Keratinocyte (primary cell): Measurements from ENCODE around the gene ARRB1.

Source experiments
- CTCF ChIP-seq, 3 experiments: IDR thresholded peaks in 1 of 3; conservative IDR thresholded peaks in 1 of 3; optimal IDR thresholded peaks in 1 of 3; 2 replicates in 2 of 3; 3 replicates in 1 of 3; pipeline versions ENCODE3 to v1.5.1; 2011; ENCODE audit warnings: low read length in 3 of 3, mild to moderate bottlenecking in 3 of 3, moderate library complexity in 2 of 3, control low read depth in 1 of 3, inconsistent platforms in 1 of 3; ENCODE audit not compliant: insufficient read depth in 2 of 3; ENCODE audit errors: extremely low read depth in 1 of 3
- EZH2 ChIP-seq: IDR thresholded peaks from one replicate; pipeline ENCODE4 v1.6.1; 2012; ENCODE audit warnings: inconsistent platforms, mild to moderate bottlenecking, low read length, moderate library complexity

- no peak for TF ChIP-seq CTCF (optimal IDR thresholded peaks at IDR 0.05 in 1 of 3, IDR thresholded peaks at IDR 0.05 in 1 of 3, conservative IDR thresholded peaks at IDR 0.05 in 1 of 3; ENCODE audit: extremely low read depth in 1 of 3, insufficient read depth in 2 of 3, low read length in 3 of 3)
- TF ChIP-seq EZH2, result no peak
Measured at GRCh38 chr11:75269896-75270295, 81.6 kb downstream of the ARRB1 start.
